Stimulated activated CD4-positive, alpha-beta T cell treated with anti-CD3 and anti-CD28 coated beads, Interleukin-2, amount 100 ng/mL, for 4 hours (primary cell): ENCODE data around the gene CIDEA.

Source experiments
- DNase-seq: peaks from one replicate; pipeline ENCODE4 v3.0.0-alpha.2; 2020; ENCODE audit warnings: low read depth

CIDEA gene

DNA sequence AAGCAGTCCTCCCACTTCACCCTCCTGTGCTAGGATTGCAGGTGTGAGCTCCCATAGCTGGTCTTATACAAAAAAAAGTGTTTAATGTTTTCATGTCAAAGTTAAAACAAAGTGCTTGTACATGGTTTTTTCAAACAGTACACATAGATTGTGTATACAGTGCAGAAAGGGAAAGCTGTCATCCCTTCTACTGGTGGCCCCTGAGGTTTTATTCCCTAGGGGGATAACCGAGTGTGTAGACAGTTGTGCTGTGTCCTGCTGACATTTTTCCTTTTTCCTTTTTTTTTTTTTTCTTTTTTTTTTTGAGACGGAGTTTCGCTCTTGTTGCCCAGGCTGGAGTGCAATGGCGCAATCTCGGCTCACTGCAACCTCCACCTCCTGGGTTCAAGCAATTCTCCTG is 64.7 kb downstream of the CIDEA start:
- no peak for DNase-seq

DNA sequence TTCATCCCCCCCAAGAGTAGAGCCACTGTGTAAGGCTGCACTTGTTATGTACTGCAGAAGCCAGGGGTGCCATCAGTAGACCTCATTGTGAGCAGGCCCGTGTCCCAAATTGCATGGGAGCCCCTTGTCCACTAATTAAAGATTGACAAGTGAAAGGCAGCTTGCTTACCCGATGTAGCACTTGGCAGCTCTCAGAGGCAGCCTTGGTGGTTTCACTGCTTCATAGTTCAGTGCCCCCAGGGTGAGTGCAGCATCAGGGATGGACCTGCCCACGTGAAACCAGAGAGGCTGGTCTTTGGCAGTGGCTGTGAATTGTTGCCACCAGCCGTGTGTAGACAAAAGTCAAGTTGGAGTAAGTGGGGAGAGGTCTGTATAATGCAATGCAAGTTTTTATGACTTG is 67.2 kb downstream of the CIDEA start:
- DNase-seq = no peak

DNA sequence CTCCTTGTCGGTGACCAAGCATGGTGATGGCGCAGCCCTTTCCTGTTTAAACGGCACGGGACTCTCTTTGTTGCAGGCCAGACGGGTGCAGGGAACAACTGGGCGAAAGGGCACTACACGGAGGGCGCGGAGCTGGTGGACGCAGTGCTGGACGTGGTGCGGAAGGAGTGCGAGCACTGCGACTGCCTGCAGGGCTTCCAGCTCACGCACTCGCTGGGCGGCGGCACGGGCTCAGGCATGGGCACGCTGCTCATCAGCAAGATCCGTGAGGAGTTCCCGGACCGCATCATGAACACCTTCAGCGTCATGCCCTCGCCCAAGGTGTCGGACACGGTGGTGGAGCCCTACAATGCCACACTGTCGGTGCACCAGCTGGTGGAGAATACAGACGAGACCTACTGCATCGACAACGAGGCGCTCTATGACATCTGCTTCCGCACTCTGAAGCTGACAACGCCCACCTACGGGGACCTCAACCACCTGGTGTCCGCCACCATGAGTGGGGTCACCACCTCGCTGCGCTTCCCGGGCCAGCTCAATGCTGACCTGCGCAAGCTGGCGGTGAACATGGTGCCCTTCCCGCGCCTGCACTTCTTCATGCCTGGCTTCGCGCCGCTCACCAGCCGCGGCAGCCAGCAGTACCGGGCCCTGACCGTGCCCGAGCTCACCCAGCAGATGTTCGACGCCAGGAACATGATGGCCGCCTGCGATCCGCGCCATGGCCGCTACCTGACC is 71.0 kb downstream of the CIDEA start:
- no peak for DNase-seq

DNA sequence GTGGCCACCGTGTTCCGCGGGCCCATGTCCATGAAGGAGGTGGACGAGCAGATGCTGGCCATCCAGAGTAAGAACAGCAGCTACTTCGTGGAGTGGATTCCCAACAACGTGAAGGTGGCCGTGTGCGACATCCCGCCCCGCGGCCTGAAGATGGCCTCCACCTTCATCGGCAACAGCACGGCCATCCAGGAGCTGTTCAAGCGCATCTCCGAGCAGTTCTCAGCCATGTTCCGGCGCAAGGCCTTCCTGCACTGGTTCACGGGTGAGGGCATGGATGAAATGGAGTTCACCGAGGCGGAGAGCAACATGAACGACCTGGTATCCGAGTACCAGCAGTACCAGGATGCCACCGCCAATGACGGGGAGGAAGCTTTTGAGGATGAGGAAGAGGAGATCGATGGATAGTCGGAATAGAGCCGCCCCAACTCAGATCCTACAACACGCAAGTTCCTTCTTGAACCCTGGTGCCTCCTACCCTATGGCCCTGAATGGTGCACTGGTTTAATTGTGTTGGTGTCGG is 71.6 kb downstream of the CIDEA start:
- DNase-seq = no peak

DNA sequence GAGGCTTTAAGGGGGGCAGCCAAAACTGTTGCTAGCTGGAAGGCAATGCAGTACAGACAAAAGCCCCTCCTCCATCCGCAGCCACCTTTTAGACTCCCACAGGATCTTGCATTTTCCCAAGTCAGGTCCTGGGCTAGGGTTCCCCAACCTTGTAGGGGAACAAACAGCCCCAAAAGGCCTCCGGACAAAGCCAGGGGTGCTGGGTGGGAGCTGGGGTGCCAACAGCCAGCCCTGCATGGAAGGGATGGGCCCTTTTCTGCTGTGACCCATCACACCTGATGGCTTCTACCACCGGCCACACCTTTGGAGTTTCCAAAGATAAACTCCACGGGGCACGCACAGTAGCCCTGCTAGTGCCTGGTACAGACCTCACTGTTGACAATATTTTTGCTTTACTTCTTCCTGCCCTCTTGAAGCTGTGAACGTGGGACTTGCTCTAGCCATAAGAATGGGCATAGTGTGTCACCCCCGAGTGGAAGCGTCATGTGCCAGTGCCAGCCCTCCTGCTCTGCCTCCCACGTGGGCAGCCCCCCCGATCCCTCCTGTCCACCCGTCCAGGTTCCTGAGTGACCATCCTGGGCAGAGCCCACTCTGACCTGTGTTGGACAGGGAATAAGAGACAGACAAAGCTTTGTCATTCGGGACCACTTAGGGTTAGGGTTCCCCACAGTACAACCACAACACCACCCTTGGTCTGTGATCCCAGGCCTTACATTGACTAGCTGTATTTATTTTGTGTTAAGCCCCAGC is 72.7 kb downstream of the CIDEA start:
- DNase-seq = no peak
